CD4-positive, CD25-positive, alpha-beta regulatory T cell (primary cell): ENCODE data around the gene PRDX5. TPM values are rescaled to one million over a fixed set of nuclear protein-coding genes. Genes with fewer than 3 reads are reported as not detected.
"Not testable (repeated sequence)": the region's sequence is repeated elsewhere in the genome, so short reads cannot be mapped to it uniquely, and the experiment has no call there.

ENCODE experiments used
- ATAC-seq, 2 donors: fragments of 150-1000 bp; cut with Tn5 transposase; one replicate each; pipeline ENCODE4 v1.10.0; 2021; ENCODE audit warnings: low read depth in 2 of 2, moderate number of reproducible peaks in 2 of 2, moderate library complexity in 1 of 2
- DNase-seq, 3 donors: peaks; one replicate each; pipeline versions ENCODE4 v3.0.0 to v3.0.0-alpha.2; 2012 to 2022; ENCODE audit warnings: mixed read lengths in 1 of 3
- H3K27ac ChIP-seq: one replicate; pipeline ENCODE4 v1.7.0; 2013; ENCODE audit warnings: mild to moderate bottlenecking, low read length; ENCODE audit not compliant: insufficient read depth, poor library complexity, severe bottlenecking
- H3K27me3 ChIP-seq: one replicate; pipeline ENCODE4 v1.7.0; 2013; ENCODE audit warnings: low read length; ENCODE audit not compliant: control insufficient read depth, insufficient read depth
- H3K36me3 ChIP-seq: one replicate; pipeline ENCODE4 v1.7.0; 2013; ENCODE audit warnings: mild to moderate bottlenecking, low read length, moderate library complexity; ENCODE audit not compliant: control insufficient read depth, insufficient read depth
- H3K4me1 ChIP-seq: 2 replicates; pipeline ENCODE4 v1.7.0; 2013; ENCODE audit warnings: mild to moderate bottlenecking, low read length; ENCODE audit not compliant: insufficient read depth, control insufficient read depth, poor library complexity, severe bottlenecking
- H3K4me3 ChIP-seq: one replicate; pipeline ENCODE4 v1.7.0; 2013; ENCODE audit warnings: low read depth, mild to moderate bottlenecking, low read length, moderate library complexity
- H3K9me3 ChIP-seq, 2 experiments: 1 replicate in 1 of 2; 2 replicates in 1 of 2; pipeline ENCODE4 v1.7.0; 2013; ENCODE audit warnings: low read length in 2 of 2, mild to moderate bottlenecking in 1 of 2, moderate library complexity in 1 of 2; ENCODE audit not compliant: control insufficient read depth in 2 of 2
- H3K27ac Mint-ChIP-seq, 3 donors: one replicate each; pipeline ENCODE4 v1.8.0; 2020 to 2022; ENCODE audit warnings: mild to moderate bottlenecking in 3 of 3, mixed read lengths in 3 of 3, moderate library complexity in 2 of 3
- H3K27me3 Mint-ChIP-seq: one replicate; pipeline ENCODE4 v1.8.0; 2022; ENCODE audit warnings: mild to moderate bottlenecking, mixed read lengths
- H3K36me3 Mint-ChIP-seq: one replicate; pipeline ENCODE4 v1.8.0; 2020; ENCODE audit warnings: mixed read lengths
- H3K4me1 Mint-ChIP-seq, 4 donors: one replicate each; pipeline ENCODE4 v1.8.0; 2020 to 2022; ENCODE audit warnings: mixed read lengths in 4 of 4, mild to moderate bottlenecking in 1 of 4
- H3K4me3 Mint-ChIP-seq, 4 donors: one replicate each; pipeline ENCODE4 v1.8.0; 2020 to 2022; ENCODE audit warnings: mild to moderate bottlenecking in 4 of 4, mixed read lengths in 4 of 4, moderate library complexity in 3 of 4
- H3K9me3 Mint-ChIP-seq, 7 donors: one replicate each; pipeline ENCODE4 v1.8.0; 2020 to 2022; ENCODE audit warnings: mixed read lengths in 7 of 7, mild to moderate bottlenecking in 3 of 7, moderate library complexity in 2 of 7
- polyA plus RNA-seq, 4 donors: library from polyadenylated mRNA; unstranded; fragments of 300-500 nt; fragmentation: Illumina TruSeq; gene quantifications; one replicate each; pipeline ENCODE4 v1.2.3, GENCODE V29; 2021
- total RNA-seq: library from RNA; stranded (reverse); gene quantifications from one replicate; pipeline ENCODE4 v1.2.3, GENCODE V29; 2022

Gene PRDX5
- total and polyA plus RNA-seq, 5 donors from 2014 or later, result 40.1 to 217 (median 181) TPM

GRCh38 chr11:64321533-64321932, 3.6 kb downstream of the PRDX5 start:
- Mint-ChIP-seq H3K27ac (no peak overlapping the region), H3K9me3 (no peaks in the 10 kb centered on the region), H3K4me1 (peaks cover 0 to 38% (median 23%) of the 10 kb centered on the region in 4 donors), H3K4me3 (peak overlapping the region in 2 of 4 donors; percentile 1 to 16), H3K36me3 (peaks cover 18% of the 10 kb centered on the region), H3K27me3 (no peaks in the 10 kb centered on the region)
- Histone ChIP-seq H3K27ac (no peak overlapping the region), H3K4me1 (peaks cover 27% of the 10 kb centered on the region), H3K36me3 (peaks cover 3% of the 10 kb centered on the region), H3K27me3 (no peaks in the 10 kb centered on the region), H3K4me3 (no peak overlapping the region), H3K9me3 (no peaks in the 10 kb centered on the region)
- DNase-seq, result no peak
- no peak for ATAC-seq

- peaks cover 16% of the 10 kb centered on the region for H3K4me1 ChIP-seq
- ATAC-seq, result no peak
- no peak overlapping the region for H3K27ac Mint-ChIP-seq
- peaks cover 0 to 25% (median 16%) of the 10 kb centered on the region in 4 donors for H3K4me1 Mint-ChIP-seq
- no peaks in the 10 kb centered on the region for H3K27me3 ChIP-seq
- no peak overlapping the region for H3K27ac ChIP-seq
- H3K36me3 Mint-ChIP-seq, result peaks cover 14% of the 10 kb centered on the region
- H3K27me3 Mint-ChIP-seq, result no peaks in the 10 kb centered on the region
- H3K9me3 ChIP-seq, result no peaks in the 10 kb centered on the region
- DNase-seq, result no peak
- H3K9me3 Mint-ChIP-seq, result no peaks in the 10 kb centered on the region
- H3K4me3 ChIP-seq, result no peak overlapping the region
- peaks cover 3% of the 10 kb centered on the region for H3K36me3 ChIP-seq
- no peak overlapping the region for H3K4me3 Mint-ChIP-seq
These were observed 5.0 kb downstream of the PRDX5 start for GRCh38 chr11:64322925-64323260.

GRCh38 chr11:64323373-64323772, 5.5 kb downstream of the PRDX5 start:
- Histone ChIP-seq H3K27ac (no peak overlapping the region), H3K4me1 (peaks cover 13% of the 10 kb centered on the region), H3K4me3 (no peak overlapping the region), H3K9me3 (no peaks in the 10 kb centered on the region), H3K36me3 (peaks cover 3% of the 10 kb centered on the region), H3K27me3 (no peaks in the 10 kb centered on the region)
- Mint-ChIP-seq H3K9me3 (no peaks in the 10 kb centered on the region), H3K27ac (peak overlapping the region in 1 of 3 donors; percentile 5), H3K4me1 (peaks cover 0 to 20% (median 14%) of the 10 kb centered on the region in 4 donors), H3K27me3 (no peaks in the 10 kb centered on the region), H3K4me3 (peak overlapping the region in 1 of 4 donors; percentile 54), H3K36me3 (peaks cover 14% of the 10 kb centered on the region)
- no peak for DNase-seq
- ATAC-seq, result no peak

- H3K9me3 Mint-ChIP-seq, H3K27ac ChIP-seq, H3K4me3 ChIP-seq, H3K27me3 ChIP-seq, H3K27ac Mint-ChIP-seq, H3K4me1 ChIP-seq, H3K9me3 ChIP-seq, DNase-seq, H3K27me3 Mint-ChIP-seq, ATAC-seq, H3K36me3 ChIP-seq: not testable (repeated sequence)
- Mint-ChIP-seq H3K4me1 (peaks cover 0 to 16% (median 12%) of the 10 kb centered on the region in 4 donors), H3K36me3 (peaks cover 14% of the 10 kb centered on the region), H3K4me3 (peak overlapping the region in 1 of 4 donors; percentile 21)
These were observed 6.1 kb downstream of the PRDX5 start for GRCh38 chr11:64323984-64324383.

- Mint-ChIP-seq H3K36me3 (peaks cover 14% of the 10 kb centered on the region), H3K4me3 (peak overlapping the region in 1 of 4 donors; percentile 27), H3K4me1 (peaks cover 0 to 9% (median 6%) of the 10 kb centered on the region in 4 donors), H3K27ac (no peak overlapping the region), H3K27me3 (no peaks in the 10 kb centered on the region), H3K9me3 (no peaks in the 10 kb centered on the region)
- H3K4me1 ChIP-seq, result no peaks in the 10 kb centered on the region
- no peak for DNase-seq
- H3K9me3 ChIP-seq, result no peaks in the 10 kb centered on the region
- no peak overlapping the region for H3K4me3 ChIP-seq
- no peak for ATAC-seq
- H3K27me3 ChIP-seq, result no peaks in the 10 kb centered on the region
- H3K27ac ChIP-seq, result no peak overlapping the region
- peaks cover 3% of the 10 kb centered on the region for H3K36me3 ChIP-seq
These were observed 7.0 kb downstream of the PRDX5 start for GRCh38 chr11:64324692-64325469.

- no peaks in the 10 kb centered on the region for H3K36me3 Mint-ChIP-seq
- no peak for DNase-seq
- peak overlapping the region in 2 of 4 donors; percentile 13 to 41 for H3K4me3 Mint-ChIP-seq
- Histone ChIP-seq H3K4me1 (peaks cover 8% of the 10 kb centered on the region), H3K27me3 (no peaks in the 10 kb centered on the region), H3K9me3 (no peaks in the 10 kb centered on the region), H3K27ac (no peak overlapping the region), H3K4me3 (no peak overlapping the region), H3K36me3 (no peaks in the 10 kb centered on the region)
- no peaks in the 10 kb centered on the region for H3K9me3 Mint-ChIP-seq
- ATAC-seq, result no peak
- peaks cover 0 to 7% (median 6%) of the 10 kb centered on the region in 4 donors for H3K4me1 Mint-ChIP-seq
- no peak overlapping the region for H3K27ac Mint-ChIP-seq
- H3K27me3 Mint-ChIP-seq, result no peaks in the 10 kb centered on the region
These were observed 9.5 kb downstream of the PRDX5 start for GRCh38 chr11:64327375-64327774.

GRCh38 chr11:64327993-64328392, 10.1 kb downstream of the PRDX5 start:
- Mint-ChIP-seq H3K9me3 (no peaks in the 10 kb centered on the region), H3K4me1 (peaks cover 0 to 7% (median 6%) of the 10 kb centered on the region in 4 donors), H3K27me3 (no peaks in the 10 kb centered on the region), H3K4me3 (peak overlapping the region in 2 of 4 donors; percentile 21 to 41), H3K27ac (no peak overlapping the region), H3K36me3 (no peaks in the 10 kb centered on the region)
- Histone ChIP-seq H3K36me3 (no peaks in the 10 kb centered on the region), H3K27me3 (no peaks in the 10 kb centered on the region), H3K4me1 (peaks cover 8% of the 10 kb centered on the region), H3K4me3 (no peak overlapping the region), H3K27ac (no peak overlapping the region), H3K9me3 (no peaks in the 10 kb centered on the region)
- DNase-seq (no peak), ATAC-seq (no peak)

GRCh38 chr11:64330888-64331287, 13.0 kb downstream of the PRDX5 start:
- H3K4me1 Mint-ChIP-seq, result peaks cover 0 to 7% (median 6%) of the 10 kb centered on the region in 4 donors
- no peaks in the 10 kb centered on the region for H3K9me3 Mint-ChIP-seq
- no peak for DNase-seq
- Histone ChIP-seq H3K36me3 (peaks cover 6% of the 10 kb centered on the region), H3K27me3 (no peaks in the 10 kb centered on the region), H3K9me3 (no peaks in the 10 kb centered on the region), H3K27ac (no peak overlapping the region), H3K4me1 (peaks cover 8% of the 10 kb centered on the region), H3K4me3 (no peak overlapping the region)
- H3K27me3 Mint-ChIP-seq, result no peaks in the 10 kb centered on the region
- ATAC-seq, result no peak
- H3K4me3 Mint-ChIP-seq, result no peak overlapping the region
- no peaks in the 10 kb centered on the region for H3K36me3 Mint-ChIP-seq
- peak overlapping the region in 1 of 3 donors; percentile 66 for H3K27ac Mint-ChIP-seq
